Gastroesophageal sphincter (tissue), 3 donors: ENCODE results near the gene TTC8.

Source experiments
- CTCF ChIP-seq, 4 experiments: fragments of 200-600 bp in 2 of 4; fragments of 450-650 bp in 2 of 4; sonication (generic) in 1 of 4; IDR thresholded peaks; one replicate each; pipeline ENCODE4 v1.5.1; 2017 to 2019; ENCODE audit warnings: antibody characterized with exemption in 4 of 4, mild to moderate bottlenecking in 2 of 4, moderate library complexity in 2 of 4
- POLR2A ChIP-seq, 2 donors: fragments of 450-650 bp; IDR thresholded peaks; one replicate each; pipeline ENCODE4 v1.6.1; 2017; ENCODE audit warnings: antibody characterized with exemption in 2 of 2, mild to moderate bottlenecking in 2 of 2, moderate library complexity in 1 of 2

GRCh38 chr14:88914956-88915355 lies 90.5 kb downstream of the TTC8 start:
- no peak for TF ChIP-seq POLR2A (IDR thresholded peaks at IDR 0.05)
- TF ChIP-seq CTCF (IDR thresholded peaks at IDR 0.05) = no peak
